SHP77 treated with DMSO at 0.1 percent for 48 hours (cell line): Measurements from ENCODE around the gene TFDP2.

Experiments used
- DNase-seq: peaks from one replicate; lab custom pipeline; 2025; lab: John Stamatoyannopoulos, UW

TFDP2 gene

DNA sequence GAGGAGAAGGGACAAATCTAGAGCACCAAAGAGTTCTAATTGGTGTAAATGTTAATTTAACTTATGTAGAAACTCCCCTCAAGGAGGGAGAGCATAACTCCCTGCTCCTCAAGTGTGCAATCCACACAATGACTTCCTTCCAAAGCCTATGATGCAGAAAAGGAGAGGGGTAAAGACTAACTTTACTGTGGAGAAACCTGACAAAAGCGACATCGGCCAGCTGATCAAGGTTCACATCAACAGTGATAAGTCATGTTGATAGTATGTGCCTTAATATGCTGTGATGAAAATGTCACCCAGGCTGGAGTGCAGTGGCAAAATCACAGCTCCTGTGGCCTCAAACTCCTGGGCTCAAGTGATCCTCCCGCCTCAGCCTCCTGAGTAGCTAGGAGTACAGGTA is 76.5 kb downstream of the TFDP2 start:
- no peak for DNase-seq

DNA sequence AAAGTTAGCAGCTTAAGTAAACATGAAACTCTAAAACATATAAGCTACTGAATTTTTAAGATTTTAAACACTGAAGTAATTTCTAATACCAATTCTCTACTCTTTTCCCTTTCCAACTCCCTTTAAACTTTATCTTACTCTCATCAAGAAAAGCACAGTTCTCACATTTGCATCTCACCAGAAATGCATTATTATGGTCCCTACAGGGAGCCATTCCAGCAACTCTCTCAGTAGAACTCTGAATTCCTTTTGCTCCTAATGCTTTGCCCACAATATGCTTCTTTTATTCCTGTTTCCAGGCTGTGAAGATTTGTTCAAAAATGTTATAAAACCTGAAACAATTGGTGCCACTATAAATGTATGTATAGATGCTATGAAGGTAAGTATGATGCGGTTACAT is 83.4 kb downstream of the TFDP2 start:
- DNase-seq, result no peak

DNA sequence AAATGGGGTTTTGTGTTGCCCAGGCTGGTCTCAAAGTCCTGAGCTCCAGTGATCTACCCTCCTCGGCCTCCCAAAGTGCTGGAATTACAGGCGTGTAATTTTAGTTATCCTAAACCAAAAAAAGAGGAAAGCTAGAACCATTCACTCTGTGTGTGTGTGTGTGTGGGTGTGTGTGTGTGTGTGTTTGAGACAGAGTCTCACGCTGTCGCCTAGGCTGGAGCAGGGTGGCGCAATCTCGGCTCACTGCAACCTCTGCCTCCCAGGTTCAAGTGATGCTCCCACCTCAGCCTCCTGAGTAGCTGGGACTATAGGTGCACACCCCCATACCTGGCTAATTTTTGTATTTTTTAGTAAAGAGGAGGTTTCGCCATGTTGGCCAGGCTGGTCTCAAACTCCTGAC is 84.0 kb downstream of the TFDP2 start:
- DNase-seq, result no peak

DNA sequence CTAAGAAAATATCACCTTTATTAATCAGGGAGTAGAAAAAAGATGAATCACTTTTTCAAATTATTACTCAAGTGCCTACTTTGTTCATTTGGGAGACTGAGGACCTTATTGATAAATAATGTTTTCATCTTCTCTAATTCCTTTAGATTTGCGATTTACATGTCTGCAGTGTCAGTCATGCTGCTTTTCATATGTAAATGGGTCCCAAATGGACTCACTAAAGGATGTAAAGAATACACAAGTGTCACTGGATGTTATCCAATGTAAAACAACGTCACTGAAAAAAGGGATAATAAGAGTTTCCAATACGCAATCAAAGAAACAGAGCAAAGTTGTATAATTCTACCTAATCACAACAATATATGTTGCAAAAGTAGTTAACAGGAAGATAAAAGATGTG is 84.9 kb downstream of the TFDP2 start:
- DNase-seq, result no peak

DNA sequence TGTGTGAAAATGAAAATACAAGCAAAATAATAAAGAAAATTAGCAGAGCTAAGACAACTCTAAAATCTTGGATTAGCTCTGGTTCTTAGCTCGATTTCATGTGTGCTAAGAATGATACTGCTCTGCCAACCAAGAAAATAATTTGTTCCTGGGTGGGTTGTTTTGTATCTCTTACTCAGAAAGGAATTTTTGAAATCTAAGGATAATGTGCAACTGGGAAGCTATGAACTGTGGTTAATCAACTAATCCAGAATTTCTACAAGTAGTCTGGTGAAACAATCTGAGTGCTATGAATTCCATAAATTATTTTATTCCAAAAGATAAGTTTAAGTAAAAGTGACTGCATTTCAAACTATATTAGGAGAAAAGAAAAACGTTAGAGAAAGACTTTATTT is 92.0 kb downstream of the TFDP2 start:
- DNase-seq, result no peak

DNA sequence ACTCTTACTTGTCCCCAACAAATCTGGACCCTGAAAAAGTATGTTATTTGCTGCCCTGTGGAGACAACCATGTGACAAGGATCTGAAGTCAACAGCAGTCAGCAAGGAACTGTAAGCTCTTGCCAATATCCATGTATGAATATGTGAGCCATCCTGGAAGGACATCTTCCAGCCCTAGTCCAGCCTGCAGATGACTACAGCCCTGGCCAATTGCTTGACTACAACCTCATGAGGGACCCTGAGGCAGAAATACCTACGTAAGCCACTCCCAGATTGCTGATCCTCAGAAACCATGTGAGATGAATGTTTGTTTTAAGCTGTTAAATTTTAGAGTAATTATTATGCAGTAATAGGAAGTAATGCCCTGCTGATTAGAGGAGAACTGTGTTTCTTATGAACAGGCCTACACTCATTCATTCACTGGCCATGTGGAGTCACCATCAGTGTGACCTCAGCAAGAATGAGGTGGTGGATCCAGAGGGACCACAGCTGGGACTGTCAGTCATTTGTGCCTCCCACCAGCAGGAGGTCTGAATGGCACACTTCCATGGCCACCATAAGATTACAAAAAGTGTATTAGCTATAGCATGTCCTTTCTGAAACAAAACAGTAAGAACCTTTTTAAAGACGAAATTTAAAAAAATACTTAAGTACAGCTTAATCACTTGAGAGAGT is 92.6 kb downstream of the TFDP2 start:
- DNase-seq, result no peak

DNA sequence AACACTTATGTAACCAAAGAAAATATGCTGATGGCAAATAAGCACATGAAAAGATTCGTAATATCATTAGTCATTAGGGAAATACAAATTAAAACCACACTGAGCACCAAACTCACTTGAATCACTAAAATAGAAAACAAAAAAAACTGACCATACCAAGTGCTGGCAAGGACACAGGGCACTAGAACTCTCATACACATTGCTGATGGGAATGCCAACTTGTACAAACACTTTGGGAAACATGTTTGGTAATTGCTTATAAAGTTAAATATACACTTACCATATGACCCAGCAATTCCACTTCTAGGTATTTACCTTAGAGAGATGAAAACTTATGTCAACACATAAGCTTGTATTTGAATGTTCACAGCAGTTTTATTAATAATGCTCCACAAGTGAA is 95.5 kb downstream of the TFDP2 start:
- no peak for DNase-seq

DNA sequence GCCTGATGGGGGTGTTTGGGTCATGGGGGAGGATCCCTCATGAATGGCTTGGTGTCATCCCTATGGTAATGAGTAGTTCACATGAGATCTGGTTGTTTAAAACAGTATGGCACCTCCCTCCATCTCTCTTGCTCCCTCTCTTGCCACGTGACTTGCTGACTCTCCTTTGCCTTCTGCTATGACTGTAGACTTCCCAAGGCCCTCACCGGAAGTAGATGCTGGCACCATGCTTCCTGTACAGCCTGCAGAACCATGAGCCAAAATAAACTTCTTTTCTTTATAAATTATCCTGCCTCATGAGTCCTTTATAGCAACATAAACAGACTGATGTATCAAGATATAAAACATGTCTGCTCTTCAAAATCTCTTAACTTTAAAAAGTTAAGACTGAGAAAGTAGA is 96.1 kb downstream of the TFDP2 start:
- no peak for DNase-seq

DNA sequence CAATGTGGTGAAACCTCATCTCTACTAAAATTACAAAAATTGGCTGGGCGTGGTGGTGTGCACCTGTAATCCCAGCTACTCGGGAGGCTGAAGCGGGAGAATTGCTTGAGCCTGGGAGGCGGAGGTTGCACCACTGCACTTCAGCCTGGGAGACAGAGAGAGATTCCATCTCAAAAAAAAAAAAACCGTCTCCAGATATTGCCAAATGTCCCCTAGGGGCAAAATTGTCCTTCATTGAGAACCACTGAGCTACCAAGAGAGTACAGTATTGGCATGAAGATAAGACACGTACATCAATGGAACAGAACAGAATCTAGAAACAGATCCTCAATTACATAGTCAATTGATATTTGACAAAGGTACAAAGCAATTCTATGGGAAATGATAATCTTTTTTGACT is 98.0 kb downstream of the TFDP2 start:
- DNase-seq, result no peak

DNA sequence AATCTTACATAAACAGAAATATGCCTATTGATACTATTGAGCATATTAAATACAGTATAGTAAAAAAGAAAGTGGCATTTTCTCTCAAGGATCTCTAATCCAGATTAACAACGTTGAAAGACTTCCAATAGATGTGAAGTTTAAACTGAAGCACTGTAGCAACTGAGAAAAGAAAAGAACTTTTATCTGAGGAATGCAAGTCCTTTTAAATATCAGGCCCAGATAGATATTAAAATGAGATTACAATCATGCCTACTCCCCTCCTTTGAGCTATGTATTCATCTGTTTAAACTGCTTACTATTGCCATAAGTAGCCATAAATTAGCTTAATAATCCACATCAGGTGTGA is 102.3 kb downstream of the TFDP2 start:
- DNase-seq, result no peak

DNA sequence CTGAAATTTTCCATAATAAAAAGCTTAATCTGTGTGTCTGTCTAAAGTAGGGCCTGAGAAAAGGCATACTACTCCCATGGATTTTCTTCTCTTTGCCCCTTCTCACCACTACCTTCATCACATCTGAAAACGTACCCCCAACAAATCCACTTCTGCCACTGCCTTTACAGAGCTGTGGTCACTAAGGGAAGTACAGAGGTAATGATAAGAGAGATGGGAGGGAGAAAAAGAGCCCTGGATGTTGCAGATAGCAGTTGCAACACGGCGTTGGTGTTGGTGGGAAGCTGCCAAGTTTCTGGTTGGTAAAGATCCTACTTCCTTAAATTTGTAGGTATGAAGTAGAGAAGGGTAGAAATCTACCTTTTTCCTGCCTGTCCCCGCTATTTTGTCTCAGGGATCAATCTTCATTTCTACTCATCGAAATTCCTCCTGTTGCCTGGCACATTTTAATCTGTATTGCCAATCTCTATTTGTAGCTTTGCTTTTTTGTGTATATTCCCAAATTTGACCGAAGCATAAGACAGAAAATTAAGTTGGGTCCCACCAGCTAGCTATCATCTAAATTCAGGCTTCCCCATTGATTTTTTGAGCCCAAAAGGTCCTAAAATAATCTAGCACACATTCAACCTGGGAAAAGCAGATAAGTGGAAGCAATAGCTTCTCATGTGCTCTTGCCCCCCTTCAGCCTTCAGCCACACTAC is 102.9 kb downstream of the TFDP2 start:
- DNase-seq, result no peak

DNA sequence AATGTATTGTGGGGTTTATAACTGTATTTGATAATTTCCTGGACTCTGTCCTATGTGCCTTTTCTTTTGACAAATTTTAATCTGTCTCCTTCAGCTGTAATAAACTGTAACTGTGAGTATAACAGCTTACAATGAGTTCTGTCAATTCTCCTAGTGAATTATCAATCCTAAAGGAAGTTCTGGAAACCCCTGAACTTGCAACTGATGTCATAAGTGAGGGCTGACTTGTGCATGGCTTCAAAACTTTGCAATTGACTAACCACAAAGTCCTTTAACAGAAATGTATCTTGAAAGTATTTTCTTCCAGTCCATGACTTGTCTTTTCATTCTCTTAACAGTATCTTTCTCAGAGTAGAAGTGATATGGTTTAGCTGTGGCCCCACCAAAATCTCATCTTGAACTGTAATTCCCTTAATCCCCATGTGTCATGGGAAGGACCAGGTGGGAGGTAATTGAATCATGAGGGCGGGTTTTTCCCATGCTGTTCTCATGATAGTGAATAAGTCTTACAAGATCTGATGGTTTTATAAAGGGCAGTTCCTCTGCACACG is 108.3 kb downstream of the TFDP2 start:
- no peak for DNase-seq

DNA sequence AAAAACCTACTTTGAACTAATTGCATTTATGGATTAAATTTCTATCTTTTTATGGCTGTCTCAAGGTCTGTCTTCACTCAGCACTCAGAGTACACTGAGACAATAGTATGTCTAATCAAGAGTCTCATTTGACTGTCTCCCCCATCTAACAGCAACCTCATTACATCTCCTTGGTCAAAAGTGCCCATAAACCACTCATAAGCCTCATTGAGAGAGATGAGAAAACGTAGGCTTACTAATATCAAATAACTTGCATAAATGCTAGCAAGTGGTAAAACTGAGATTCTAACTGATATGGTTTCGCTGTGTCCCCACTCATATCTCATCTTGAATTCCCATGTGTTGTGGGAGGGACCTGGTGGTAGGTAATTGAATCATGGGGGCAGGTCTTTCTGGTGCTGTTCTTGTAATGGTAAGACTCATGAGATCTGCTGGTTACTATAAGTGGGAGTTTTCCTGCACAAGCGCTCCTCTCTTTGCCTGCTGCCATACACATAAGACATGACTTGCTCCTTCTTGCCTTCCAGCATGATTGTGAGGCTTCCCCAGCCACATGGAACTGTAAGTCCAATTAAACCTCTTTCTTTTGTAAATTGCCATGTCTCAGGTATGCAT is 113.9 kb downstream of the TFDP2 start:
- DNase-seq, result no peak

DNA sequence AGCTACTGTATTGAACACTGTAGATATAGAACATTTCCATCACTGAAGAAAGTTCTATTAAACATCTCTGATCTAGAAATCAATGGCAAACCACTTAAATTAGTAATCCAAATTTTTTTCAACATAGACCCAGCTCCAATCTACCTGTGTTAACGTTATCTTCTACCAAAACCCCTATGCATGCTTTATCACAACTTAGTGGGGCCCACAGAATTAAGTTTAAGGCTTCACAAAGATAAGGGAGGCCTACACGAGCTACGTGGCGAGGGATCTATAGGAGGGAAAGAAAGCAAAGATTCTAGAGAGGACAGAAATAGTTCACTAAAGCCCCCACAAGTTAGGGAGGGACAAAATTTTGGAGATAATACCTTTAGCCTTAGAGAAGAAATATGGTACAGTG is 116.1 kb downstream of the TFDP2 start:
- no peak for DNase-seq

DNA sequence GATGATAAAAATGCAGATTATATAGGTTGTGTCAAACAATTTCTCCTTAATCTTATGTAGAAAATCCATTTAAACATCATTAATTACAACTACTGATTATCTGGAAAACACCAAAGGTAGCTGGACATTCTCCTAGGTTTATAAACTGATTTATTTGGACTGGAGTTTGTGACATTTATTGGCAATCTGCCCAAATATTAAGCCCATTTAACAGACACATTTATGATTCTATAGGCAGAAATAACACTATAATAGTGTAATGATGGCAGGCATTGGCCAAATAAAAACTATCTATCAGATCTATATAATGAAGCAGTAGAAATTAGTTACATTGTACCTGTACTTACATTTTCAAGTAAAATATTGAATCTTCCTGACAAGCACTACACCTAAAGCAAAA is 117.8 kb downstream of the TFDP2 start:
- no peak for DNase-seq

DNA sequence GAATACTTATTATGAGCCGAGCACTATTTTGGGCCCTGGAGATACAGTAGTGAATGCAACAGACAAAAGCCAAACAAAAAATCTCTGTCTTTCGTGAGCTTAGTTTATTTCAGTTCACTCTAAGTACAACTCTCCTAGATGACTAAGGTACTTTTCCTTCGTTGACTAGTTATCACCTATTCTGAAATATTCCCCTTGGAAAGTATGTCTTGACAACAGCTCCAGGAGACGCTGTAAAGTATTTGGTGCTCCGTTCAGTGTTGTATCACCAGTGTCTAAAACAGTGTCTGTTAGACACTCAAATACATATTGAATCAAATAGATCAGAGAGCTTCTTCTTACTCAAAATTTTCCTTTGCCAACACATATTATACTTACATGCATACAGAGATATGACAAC is 119.6 kb downstream of the TFDP2 start:
- DNase-seq, result no peak

DNA sequence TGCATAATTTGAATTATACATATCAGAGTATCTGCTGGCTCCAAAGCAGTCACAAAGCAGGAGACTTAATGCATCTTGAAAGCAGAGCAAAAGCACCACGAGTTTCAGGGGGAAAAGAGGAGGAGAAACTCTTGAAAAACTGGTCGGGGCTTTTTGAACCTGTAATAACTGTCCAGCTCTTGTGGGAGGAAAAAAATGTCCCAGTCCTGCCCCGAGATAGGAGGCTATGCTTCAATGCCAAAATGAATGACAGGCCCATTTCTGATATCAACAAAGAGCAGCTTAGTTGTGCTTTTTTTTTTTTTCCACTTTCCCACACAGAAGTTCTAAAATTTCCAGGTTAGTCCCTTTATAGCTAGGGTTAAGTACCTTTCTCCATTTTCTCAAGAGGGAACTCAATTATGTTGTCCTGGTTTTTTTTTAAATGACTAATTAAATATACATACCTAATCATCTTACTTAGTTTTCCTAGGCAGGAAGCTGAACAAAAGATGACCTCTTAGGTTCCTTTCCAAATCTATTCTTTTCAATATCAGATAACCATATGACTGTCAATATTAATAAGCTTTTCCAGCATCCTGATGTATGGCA is 120.2 kb downstream of the TFDP2 start:
- no peak for DNase-seq

DNA sequence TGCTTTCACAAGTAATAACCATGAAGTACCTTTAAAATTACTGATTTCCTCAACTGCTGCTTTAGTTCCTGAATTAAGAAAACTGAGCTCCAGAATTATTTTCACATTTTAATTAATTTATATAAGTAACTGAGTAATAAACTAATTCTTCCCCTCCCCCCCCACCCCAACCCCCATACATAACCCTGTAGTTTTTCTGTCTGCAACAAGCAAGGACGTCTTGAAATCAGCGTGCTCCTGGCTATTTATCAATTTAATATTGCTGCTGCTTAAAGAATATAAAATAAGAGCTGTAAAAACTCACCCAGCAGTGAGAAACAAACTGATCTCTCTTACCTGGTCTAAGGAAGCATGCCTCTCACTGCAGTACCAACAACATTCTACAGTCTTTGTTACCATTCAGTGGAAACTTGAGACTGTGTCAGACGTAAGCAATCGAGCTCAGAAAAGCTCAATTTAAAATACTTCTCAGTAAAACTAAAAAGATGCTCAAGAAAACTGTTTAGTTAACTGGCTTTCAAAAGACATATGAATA is 121.0 kb downstream of the TFDP2 start:
- DNase-seq, result peak; percentile 61

DNA sequence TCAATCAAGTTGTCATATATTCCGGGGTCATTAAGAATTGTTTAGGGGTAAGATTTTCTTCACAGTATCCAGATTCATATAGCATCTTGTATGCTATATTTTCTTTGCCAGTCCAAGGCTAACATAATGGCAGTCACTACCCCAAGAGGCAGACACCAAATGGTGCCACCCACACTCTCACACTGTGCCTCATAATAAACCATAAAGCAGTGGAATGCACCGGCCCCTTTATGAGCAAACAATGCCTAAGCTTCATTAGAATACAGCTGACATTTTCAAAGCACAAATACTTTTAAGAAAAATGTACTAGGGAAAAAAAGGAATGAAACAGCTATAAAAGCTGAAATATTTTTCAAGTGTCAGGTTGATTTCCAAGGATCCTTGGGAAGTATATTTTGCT is 121.6 kb downstream of the TFDP2 start:
- peak; percentile 37 for DNase-seq

DNA sequence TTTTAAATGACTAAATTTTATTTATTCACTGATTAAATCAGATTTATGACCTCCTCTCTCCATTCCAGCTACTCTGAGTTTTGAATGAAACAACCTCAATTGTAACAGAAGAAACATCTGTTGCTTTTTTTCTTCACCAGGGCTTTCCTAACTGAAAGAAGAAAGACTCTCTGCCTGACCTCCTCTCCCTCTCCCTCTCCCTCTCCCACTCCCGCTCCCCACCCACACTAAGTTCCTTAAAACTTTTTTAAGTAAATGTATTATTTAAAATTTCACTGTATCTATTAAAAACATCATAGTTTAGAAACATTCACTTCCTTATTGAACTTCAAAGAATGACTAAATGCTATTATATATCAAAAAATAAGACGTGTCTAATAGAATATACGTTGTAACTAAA is 122.0 kb downstream of the TFDP2 start:
- DNase-seq, result no peak

DNA sequence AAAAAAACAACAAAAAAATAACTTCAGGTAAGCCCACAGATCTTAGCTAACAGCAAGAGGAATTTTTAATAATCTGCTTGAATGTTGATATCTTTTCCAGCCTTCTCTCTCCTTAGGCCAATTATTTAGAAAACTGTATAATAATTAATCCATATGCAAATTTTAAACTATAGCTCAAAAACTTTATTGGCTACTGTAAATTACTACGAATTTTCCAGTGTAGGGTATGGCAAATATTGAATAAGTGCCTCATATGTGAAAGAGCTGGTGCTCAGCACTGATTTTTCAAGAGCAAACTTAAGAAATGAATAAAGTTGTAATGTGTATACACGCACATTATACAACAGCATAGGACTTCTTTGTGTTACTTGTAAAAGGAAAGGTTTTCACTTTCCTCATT is 123.0 kb downstream of the TFDP2 start:
- no peak for DNase-seq

DNA sequence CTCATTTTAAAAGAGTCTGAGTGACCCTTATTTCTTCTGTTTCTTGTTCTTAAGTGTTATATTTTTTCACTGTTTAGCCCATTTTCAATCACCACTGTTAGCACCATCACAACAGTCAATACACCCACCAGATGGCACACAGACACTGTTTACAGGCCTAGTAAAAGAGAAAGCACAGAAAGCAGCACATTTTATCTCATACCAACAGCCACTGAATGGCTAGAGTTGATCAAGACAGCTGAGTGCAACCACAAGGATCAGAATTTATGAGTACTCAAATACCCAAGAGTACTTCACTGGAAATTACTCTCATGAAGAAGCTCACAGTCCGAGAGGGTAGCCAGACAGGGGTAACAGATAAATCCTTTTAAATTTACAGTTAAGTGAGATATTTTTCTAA is 127.0 kb downstream of the TFDP2 start:
- no peak for DNase-seq

DNA sequence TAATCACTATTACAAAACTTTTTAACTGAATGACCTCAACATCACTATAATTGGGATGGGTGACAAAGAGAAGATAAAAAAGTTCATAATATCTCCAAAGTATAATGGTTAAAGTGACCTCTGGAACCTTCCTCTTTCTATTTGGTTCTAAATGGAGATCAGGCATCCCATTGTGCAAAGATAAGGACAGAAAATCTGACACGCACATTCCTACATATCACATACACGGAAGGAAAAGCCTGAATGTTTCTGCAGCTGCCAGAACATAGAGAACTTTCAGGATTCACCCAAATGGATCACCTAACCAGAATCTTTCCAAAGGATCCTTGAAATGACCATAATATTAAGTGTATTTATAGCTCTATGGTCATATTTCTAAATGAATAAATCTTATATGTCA is 128.2 kb downstream of the TFDP2 start:
- DNase-seq, result no peak
